Ascending aorta (tissue), 2 donors: ENCODE results near the gene DESI1. TPM values are rescaled to one million over a fixed set of nuclear protein-coding genes. Genes with fewer than 3 reads are reported as not detected.

Source experiments
- DNase-seq, 2 donors: peaks; one replicate each; pipeline ENCODE4 v3.0.0-alpha.2; 2019; ENCODE audit warnings: low spot score in 2 of 2
- H3K27ac ChIP-seq, 2 donors: fragments of 200-600 bp; sonication (generic); one replicate each; pipeline ENCODE4 v1.5.1; 2016 to 2017; ENCODE audit warnings: mild to moderate bottlenecking in 1 of 2
- H3K27me3 ChIP-seq: fragments of 200-600 bp; sonication (generic); one replicate; pipeline ENCODE4 v1.5.1; 2017
- H3K36me3 ChIP-seq, 2 donors: fragments of 200-600 bp; sonication (generic); one replicate each; pipeline ENCODE4 v1.5.1; 2016
- H3K4me1 ChIP-seq, 2 donors: fragments of 200-600 bp; sonication (generic); one replicate each; pipeline ENCODE4 v1.5.1; 2016 to 2017; ENCODE audit warnings: mild to moderate bottlenecking in 1 of 2
- H3K4me3 ChIP-seq, 2 donors: fragments of 200-600 bp; sonication (generic); one replicate each; pipeline ENCODE4 v1.5.1; 2016 to 2017; ENCODE audit warnings: mild to moderate bottlenecking in 1 of 2
- H3K9me3 ChIP-seq, 2 donors: fragments of 200-600 bp; sonication (generic); one replicate each; pipeline ENCODE4 v1.5.1; 2016
- CTCF ChIP-seq, 3 experiments: fragments of 200-600 bp in 2 of 3; fragments of 450-650 bp in 1 of 3; sonication (generic) in 2 of 3; IDR thresholded peaks; one replicate each; pipeline ENCODE4 v1.5.1; 2016 to 2019; ENCODE audit warnings: antibody characterized with exemption in 3 of 3, mild to moderate bottlenecking in 1 of 3, moderate library complexity in 1 of 3
- intact Hi-C: fragments of 100-400 bp; cut with DNase I; formaldehyde crosslinking; loops from one replicate; pipeline ENCODE4 v1.15.1; 2023
- total RNA-seq: library from RNA; depleted of rRNA; stranded (reverse); fragments of >200 nt; gene quantifications from one replicate; pipeline ENCODE4 v1.1.0, GENCODE V29; 2016

Gene DESI1
- total RNA-seq, 1 donor from 2014 or later: 28.4 TPM

GRCh38 chr22:41625577-41625976 lies 4.7 kb upstream of the DESI1 start:
- TF ChIP-seq CTCF (IDR thresholded peaks at IDR 0.05): no peak
- Histone ChIP-seq H3K36me3 (peaks cover 61 to 72% of the 10 kb centered on the region in 2 donors), H3K4me3 (no peak overlapping the region), H3K27me3 (no peaks in the 10 kb centered on the region), H3K9me3 (no peaks in the 10 kb centered on the region), H3K27ac (no peak overlapping the region), H3K4me1 (peaks cover 4 to 12% of the 10 kb centered on the region in 2 donors)
- intact Hi-C loops: no loop called here
- DNase-seq: no peak

- no peak for TF ChIP-seq CTCF (IDR thresholded peaks at IDR 0.05)
- Histone ChIP-seq H3K27me3 (no peaks in the 10 kb centered on the region), H3K4me1 (peaks cover 4 to 20% of the 10 kb centered on the region in 2 donors), H3K27ac (peak overlapping the region; percentile 95 to 96), H3K4me3 (peak overlapping the region; percentile 86 to 91), H3K9me3 (no peaks in the 10 kb centered on the region), H3K36me3 (peaks cover 30 to 37% of the 10 kb centered on the region in 2 donors)
- no peak for DNase-seq
- intact Hi-C loops: loop anchor here (1.0 to 5.0 kb wide), 3 partner anchors 33 to 765 kb away; partner anchors contain the start of genes PMM1, POLR3H, ST13 and XPNPEP3
Observed at GRCh38 chr22:41621911-41622179, 1.0 kb upstream of the DESI1 start.

- Histone ChIP-seq H3K36me3 (peaks cover 25 to 32% of the 10 kb centered on the region in 2 donors), H3K4me1 (peaks cover 4 to 20% of the 10 kb centered on the region in 2 donors), H3K4me3 (peak within 1 kb of the TSS; percentile 86 to 91), H3K27ac (peak within 1 kb of the TSS; percentile 95 to 96), H3K27me3 (no peaks in the 10 kb centered on the region), H3K9me3 (no peaks in the 10 kb centered on the region)
- no peak for TF ChIP-seq CTCF (IDR thresholded peaks at IDR 0.05)
- intact Hi-C loops: loop anchor here (1.0 to 5.0 kb wide), 3 partner anchors 32 to 764 kb away; partner anchors contain the start of genes PMM1, POLR3H, ST13 and XPNPEP3
- DNase-seq: peak; percentile 100
Observed at GRCh38 chr22:41621099-41621910, 462 bp upstream of the DESI1 start, which contains the start of gene XRCC6. TSS of gene XRCC6 (plus strand) at chr22:41621295. CDS start at chr22:41622005, 710 bp downstream.

- intact Hi-C loops: loop anchor here (2.0 to 5.0 kb wide), 2 partner anchors 75 to 763 kb away; partner anchors contain the start of genes POLR3H, ST13 and XPNPEP3
- DNase-seq: peak in 1 of 2 donors; percentile 66
- peak overlapping the region; percentile 86 to 96 for H3K27ac ChIP-seq
Observed at GRCh38 chr22:41619979-41620588, 759 bp downstream of the DESI1 start.

GRCh38 chr22:41613456-41613855 lies 7.4 kb downstream of the DESI1 start:
- no peak overlapping the region for H3K4me3 ChIP-seq
- no peaks in the 10 kb centered on the region for H3K9me3 ChIP-seq
- H3K36me3 ChIP-seq: no peaks in the 10 kb centered on the region
- TF ChIP-seq CTCF (IDR thresholded peaks at IDR 0.05): no peak
- no peaks in the 10 kb centered on the region for H3K4me1 ChIP-seq
- no peak overlapping the region for H3K27ac ChIP-seq
- DNase-seq: no peak
- no peaks in the 10 kb centered on the region for H3K27me3 ChIP-seq
- intact Hi-C loops: no loop called here

More at GRCh38 chr22:41619979-41620588, 759 bp downstream of the DESI1 start:
- H3K9me3 ChIP-seq: no peaks in the 10 kb centered on the region
- H3K27me3 ChIP-seq: no peaks in the 10 kb centered on the region
- H3K36me3 ChIP-seq: peaks cover 17 to 21% of the 10 kb centered on the region in 2 donors
- H3K4me3 ChIP-seq: peak overlapping the region; percentile 86 to 91
- peaks cover 4 to 20% of the 10 kb centered on the region in 2 donors for H3K4me1 ChIP-seq
- no peak for TF ChIP-seq CTCF (IDR thresholded peaks at IDR 0.05)
